HG03280 (cell line): Measurements from ENCODE around the gene SLF2.

ENCODE experiments used
- ATAC-seq: cut with Tn5 transposase; IDR thresholded peaks from one replicate; pipeline ENCODE4 v1.9.1; 2021; ENCODE audit warnings: mild to moderate bottlenecking, moderate library complexity; ENCODE audit not compliant: unreplicated experiment

Gene SLF2, protein sequence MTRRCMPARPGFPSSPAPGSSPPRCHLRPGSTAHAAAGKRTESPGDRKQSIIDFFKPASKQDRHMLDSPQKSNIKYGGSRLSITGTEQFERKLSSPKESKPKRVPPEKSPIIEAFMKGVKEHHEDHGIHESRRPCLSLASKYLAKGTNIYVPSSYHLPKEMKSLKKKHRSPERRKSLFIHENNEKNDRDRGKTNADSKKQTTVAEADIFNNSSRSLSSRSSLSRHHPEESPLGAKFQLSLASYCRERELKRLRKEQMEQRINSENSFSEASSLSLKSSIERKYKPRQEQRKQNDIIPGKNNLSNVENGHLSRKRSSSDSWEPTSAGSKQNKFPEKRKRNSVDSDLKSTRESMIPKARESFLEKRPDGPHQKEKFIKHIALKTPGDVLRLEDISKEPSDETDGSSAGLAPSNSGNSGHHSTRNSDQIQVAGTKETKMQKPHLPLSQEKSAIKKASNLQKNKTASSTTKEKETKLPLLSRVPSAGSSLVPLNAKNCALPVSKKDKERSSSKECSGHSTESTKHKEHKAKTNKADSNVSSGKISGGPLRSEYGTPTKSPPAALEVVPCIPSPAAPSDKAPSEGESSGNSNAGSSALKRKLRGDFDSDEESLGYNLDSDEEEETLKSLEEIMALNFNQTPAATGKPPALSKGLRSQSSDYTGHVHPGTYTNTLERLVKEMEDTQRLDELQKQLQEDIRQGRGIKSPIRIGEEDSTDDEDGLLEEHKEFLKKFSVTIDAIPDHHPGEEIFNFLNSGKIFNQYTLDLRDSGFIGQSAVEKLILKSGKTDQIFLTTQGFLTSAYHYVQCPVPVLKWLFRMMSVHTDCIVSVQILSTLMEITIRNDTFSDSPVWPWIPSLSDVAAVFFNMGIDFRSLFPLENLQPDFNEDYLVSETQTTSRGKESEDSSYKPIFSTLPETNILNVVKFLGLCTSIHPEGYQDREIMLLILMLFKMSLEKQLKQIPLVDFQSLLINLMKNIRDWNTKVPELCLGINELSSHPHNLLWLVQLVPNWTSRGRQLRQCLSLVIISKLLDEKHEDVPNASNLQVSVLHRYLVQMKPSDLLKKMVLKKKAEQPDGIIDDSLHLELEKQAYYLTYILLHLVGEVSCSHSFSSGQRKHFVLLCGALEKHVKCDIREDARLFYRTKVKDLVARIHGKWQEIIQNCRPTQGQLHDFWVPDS

DNA sequence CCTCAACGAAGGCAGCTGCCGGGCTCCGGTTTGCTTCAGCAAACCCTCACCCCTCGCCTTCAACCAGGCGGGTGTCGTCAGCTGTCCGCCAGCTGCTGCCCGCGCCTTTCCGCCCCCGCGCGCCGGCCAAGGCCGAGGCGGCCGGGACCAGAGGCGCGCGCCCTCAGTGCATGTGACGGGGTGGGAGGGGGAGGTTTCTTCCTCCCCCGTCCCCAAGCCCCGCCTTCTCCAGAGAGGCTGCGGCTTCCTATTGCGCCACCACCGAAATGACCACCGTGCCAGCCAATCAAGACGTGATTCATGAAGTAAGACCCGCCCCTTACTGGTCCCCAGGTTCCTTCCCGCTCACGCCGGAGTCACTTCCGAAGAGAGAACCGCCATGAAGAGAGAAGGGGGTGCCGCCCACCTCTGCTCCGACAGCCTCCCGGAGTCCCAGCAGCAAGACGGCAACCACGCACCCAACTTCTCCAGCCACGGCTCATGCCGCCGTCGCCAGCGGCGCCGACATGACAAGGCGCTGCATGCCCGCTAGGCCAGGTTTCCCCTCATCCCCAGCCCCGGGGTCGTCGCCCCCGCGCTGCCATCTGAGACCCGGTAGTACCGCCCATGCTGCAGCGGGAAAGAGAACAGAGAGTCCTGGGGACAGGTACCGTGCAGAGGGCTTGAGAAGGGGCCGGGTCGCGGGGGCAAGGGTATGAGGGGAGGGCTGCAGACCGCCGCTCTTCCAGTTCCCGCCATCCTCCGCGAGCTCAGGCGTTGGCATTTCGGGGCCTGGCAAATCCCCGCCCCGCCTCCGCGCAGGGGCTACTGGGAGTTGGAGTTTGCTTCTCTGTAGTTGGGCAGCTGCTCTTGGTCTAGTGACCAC lies at the start of gene SLF2:
TSS of gene SLF2 (plus strand) at position 359 of the 865 bp plus-strand sequence. CDS start at position 507, 148 bp downstream.
- ATAC-seq = peak; percentile 93

DNA sequence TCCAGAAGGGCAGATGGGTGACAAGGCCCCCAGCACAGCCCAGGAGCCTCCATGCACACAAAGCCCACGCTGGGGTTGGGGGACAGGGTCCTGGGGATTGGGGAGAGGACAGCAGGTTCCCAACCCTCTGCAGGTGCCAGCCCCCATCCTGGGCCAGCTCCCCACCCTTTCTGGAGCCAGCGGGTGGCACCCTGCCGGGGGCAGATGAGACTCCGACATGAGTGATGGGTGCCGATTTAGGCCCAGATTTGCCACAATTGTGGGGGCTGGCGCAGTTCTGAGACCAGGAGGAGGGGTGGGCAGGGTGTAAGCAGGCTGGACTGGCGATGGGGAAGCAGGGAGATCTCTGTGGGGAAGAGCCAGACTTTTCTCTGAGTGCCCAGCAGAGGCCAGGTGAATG lies 49.3 kb upstream of the SLF2 start:
- ATAC-seq = no peak

DNA sequence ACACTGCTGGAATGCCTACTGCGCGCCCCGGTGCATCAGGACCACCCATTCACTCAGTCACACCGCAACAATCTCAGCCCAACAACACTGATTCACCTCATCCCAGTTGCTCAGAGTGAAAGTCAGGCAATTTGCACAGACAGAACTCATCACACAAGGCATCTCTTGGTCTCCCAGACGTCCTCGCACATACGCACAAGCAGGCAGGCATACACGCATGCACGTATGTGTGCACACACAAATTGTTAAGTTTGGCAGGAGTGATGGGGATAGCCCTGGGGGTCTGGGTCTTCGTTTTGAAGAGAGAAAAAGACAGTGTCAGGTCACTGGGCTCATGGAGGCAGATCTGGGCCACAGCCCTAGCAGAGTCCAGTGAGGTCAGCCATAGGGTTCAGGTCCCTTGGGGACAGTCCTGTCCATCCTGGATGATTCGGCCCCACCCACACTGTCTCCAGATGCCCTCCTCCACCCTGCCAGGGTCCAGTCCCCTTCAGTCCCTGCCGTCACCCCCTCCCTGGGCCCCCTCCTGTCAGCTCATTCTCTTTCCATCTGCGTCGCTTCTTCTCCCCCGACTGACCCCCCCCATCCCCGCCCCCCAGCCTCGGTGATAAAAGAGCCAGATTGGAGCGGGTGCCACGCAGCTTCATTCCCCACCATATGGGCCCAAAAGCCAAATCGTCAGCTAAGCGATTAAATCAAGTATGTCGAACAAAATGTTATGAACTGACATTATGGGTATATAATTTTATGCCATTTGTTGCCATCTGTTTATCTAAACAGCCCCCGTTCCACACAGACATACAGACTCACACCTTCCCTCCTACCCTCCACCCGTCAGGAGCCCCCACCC lies 48.5 kb upstream of the SLF2 start:
- no peak for ATAC-seq

DNA sequence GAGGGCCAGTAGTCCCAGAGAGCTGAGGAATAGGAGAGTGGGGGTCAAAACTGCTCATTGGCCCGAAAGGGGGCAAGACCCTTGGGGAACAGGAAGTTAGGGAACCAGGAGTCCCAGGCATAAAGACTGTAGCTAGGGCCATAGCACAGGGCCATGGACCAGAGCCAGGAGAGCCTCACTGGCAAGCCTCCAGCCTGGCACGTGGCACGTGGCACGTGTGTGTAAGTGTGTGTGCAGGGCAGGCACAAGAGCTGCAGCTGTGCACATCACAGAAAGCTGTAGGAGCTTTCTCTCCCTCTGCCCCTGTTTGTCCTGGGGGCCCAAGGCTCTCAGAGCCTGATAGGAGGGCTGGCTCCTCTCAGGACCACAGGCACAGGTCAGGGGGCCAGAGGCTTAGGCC lies 47.8 kb upstream of the SLF2 start:
- ATAC-seq = no peak

DNA sequence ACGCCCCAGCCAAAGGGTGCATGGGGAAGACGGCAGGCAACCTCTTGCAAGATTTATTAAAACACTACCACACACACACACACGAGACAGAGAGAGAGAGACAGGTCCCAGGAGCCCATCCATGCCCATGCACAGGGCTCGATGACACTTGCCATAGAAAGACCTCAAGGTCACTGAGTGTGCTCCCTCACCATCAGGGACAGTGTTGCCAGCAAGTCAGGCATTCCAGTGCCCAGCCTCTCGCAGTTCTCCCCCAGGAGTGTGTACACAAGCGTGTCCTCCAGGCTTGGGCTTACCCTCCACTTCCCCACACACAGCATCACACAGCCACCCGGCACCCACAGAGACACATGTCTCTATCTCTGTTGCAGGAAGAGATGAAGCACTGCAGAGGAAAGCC lies 46.8 kb upstream of the SLF2 start:
- ATAC-seq = no peak

DNA sequence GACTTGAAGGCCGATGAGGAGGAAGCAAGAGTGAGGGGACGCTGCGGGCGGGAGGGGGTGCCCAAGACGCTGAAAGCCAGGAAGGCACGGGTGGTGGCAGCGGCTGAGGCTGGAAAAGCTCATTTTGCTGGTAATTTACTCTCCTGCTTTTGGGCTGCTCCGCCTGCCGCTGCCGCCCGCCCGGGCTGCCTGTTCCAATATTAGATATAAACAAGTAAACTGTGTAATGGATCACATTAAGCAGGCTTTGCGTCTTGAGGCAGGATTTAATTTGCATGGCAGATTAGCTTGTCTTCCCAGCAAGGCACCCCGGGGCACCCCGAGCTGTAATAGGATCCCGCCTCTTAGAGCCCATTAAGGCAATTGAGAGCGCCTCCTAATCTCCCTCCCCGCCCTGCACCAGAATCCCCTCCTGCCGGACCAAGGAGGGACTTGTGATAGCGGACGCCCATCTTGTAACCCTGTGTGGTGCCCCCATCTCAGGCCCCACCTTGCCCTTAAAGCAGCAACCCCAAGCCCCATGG lies 46.1 kb upstream of the SLF2 start:
- ATAC-seq = no peak

DNA sequence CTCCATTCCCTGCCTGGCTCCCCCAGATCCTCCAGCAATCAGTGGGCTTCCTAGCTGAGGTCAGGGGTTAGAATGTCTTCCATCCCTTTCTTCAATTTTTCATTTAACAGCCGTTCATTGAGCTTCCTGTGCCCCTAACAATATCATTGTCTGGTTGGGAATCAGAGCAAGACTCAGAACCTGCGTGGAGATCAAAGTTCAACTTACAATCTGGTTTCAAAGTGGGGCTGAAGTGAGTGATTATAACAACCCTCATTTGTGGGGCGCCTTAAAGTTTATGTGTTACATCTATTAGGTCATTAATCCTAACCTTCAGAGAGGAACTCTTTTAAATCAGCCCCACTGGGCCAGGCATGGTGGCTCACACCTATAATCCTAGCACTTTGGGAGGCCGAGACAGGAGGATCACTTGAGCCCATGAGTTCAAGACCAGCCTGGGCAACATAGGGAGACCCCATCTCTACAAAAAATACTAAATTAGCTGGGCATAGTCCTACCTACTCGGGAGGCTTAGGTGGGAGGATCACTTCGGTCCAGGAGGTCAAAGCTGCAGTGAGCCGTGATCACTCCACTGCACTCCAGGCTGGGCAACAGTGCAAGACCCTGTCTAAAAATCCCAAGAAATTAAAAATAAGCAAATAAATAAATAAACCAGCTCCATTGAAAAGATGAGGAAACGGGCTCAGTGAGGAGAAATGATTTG lies 45.4 kb upstream of the SLF2 start:
- no peak for ATAC-seq

DNA sequence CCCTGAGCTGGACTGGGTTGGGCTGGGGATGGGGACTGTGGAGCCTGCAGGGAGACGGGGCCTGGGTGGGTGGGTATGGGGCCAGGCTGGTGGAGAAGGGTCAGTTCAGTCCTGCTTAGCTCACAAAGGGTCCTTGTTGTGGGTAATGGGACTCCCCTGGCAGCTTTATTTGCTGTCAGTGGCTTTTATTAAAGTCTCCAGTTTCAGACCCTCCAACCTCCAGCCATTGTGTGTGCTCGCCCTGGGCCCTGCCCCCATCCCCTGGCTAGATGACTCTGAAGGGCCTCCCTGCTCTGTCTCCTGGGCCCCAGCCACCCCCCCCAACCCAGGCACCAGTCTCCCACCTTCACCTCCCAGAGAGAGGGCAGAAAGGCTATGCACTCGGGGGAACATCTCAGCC lies 44.4 kb upstream of the SLF2 start:
- ATAC-seq = no peak

DNA sequence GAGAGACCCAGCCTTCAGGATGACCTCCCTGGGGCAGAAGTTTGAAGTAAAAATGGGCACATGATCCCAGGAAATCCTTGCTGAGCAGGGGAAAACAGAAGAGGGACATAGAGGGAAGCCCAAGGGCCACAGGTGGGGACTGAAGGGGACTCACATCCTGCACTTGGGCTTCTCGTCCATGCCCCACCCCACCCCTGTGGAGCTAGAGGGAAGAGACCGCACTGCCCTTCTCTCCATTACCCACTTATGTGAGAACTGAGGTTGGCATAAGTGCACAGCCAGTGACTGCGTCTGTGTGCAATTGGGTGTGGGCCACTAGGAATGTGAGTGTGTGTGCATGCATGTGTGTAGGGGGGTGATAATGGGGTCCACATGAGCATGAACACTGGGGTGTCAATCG lies 43.4 kb upstream of the SLF2 start:
- no peak for ATAC-seq

DNA sequence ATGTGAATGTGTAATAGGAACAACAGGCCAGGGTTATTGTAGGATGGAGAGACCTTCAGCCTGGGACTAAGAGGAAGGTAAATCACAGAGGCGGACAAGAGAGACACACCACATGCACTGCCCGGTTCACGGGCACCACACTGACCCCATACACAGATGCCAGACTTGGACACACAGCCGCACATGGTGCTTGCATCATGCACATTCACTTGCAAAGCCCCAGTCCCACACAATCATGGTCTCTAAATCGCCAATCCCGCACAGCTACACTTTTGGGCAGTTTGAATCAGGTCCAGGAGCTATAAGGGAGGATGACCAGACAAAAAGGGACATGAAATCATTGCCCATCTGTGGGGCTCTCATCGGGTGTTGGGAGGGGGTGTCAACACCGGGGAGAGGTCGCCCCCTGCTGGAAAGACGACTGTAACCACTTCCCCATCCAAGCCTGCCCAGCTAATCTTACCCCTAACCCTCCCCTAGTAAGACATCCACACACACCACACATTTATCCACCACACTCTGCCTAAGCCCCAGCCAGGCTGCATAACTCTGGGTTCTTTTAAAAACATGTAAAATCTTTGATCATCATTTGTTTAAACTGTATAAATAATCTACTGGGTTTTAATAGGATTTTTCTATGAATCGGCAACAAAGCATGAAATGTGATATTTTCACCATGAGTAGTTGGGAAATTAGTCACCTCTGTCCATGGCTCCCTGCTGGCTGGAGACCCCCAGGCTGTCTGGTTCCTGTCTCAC lies 40.5 kb upstream of the SLF2 start:
- ATAC-seq = no peak

DNA sequence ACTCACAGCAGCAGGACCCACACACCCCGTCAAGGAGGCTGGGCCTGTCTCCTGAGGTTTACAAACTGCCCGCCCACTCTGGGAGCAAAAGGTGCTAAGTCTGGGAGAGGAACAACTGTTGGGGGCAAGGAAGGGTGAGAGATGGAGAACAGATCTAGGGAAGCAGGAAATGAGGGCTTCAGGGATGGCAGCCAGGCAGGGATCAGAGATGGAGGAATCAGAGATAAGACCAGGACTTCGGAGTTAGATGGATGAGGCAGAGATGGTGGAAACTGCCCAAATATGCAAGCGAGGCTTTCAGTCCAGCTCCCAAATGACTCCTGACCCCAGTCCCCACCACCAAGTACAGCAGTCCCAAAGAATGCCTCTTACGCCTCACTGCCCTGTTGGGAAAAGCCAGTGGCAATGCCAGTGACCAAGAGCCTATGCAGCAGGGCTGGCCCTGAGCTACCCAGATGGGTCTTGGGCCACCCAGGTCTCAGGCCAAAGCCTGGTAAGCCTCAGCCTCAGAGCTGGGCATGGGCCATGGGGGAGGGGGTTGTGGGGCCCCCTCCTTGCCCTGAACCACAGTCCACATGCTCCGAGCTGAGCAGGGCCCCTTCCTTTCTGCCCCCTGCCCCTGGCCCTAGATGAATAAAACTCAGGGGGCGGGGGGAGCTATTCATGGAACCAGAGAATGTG lies 39.5 kb upstream of the SLF2 start:
- ATAC-seq = no peak

DNA sequence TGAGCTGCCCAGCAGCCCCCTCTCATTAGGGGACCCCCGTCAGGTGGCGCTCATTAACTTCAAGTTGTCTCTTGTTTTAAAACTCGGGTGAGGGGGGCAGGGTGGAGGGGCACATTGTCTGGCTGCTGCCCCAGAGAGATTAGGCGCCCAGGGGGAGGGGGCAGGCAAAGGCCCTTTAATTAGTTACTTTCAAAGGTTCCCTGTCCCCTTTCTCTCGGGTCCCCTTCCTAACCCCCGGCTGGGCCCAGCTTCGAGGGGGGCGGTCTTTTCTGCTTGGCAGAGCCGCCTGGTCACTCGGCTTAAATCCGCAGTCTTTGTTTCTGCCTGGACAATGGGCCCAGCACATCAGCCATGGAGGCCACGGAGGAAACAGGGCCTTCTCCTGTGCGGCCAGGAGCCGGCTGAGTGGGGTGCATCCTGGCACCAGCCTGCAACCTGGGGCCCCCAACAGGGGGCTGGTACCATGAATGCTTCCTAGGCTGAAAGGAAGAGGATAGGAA lies 38.9 kb upstream of the SLF2 start:
- no peak for ATAC-seq

DNA sequence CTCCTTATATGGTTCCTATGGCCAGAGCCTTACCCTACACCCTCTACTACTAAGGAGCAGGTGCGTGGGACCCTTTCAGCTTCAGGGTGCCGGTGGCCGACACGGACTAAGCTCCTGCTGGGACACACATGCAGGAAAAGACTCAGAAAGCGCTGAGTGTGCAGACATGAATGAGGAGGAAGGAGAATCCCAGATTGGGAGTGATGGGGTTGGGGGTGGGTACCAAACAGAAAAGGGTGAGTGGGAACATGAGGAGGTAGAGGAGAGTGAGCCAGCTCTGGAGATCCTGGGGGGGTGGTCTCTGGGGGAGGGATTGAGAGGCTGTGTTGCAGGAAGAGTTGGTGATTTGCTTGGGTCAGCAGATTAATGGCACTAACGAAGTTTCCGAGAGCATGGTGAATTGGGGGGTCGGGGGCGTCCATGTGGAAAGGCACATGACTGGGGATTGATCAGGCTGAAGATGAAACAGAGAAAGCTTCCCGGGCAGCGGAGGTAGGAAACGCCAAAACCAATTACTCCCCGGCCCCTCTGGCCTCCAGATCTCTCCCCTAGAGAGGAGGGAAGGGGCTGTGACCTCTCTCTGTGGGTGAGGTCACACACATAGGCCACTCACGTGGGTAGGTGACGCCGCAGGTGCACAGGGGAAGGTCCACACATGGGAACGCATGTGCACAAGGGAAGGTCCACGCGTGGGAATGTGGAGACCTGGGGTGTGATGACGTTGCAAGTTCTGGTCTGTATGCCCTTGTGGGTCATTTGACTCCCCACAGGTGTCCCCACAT lies 37.9 kb upstream of the SLF2 start:
- ATAC-seq = no peak

DNA sequence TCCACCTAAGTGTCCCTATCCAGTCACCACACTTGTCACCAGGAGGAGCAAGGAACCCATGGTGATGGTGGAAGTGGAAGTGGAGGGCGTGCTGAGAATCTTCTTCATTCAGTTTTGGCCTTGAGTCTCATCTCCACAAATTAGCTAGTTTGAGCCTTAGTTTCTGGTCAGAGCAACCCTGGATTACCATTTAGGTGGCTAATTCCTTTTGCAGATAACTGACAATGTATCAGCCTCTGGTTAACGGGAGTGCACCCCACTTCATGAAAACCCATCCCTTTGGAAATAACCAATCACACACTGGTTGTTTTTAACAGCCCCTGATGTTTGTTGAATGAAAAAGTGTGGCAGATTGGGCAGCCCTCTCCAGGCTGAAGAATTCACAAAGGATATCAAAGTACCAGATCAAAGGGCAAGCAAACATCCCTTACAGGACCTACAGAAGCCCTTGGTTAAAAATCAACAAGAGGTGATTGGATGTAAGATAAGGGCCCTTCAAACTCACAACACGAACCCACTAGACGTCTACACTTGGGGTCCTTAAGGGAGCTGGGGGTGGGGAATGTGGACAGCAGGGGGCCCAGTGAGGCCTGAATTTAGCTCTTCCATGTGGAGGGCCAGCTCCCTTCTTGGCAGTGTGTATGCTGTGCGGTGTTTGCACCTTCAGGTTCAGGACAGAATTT lies 37.1 kb upstream of the SLF2 start:
- ATAC-seq = no peak

DNA sequence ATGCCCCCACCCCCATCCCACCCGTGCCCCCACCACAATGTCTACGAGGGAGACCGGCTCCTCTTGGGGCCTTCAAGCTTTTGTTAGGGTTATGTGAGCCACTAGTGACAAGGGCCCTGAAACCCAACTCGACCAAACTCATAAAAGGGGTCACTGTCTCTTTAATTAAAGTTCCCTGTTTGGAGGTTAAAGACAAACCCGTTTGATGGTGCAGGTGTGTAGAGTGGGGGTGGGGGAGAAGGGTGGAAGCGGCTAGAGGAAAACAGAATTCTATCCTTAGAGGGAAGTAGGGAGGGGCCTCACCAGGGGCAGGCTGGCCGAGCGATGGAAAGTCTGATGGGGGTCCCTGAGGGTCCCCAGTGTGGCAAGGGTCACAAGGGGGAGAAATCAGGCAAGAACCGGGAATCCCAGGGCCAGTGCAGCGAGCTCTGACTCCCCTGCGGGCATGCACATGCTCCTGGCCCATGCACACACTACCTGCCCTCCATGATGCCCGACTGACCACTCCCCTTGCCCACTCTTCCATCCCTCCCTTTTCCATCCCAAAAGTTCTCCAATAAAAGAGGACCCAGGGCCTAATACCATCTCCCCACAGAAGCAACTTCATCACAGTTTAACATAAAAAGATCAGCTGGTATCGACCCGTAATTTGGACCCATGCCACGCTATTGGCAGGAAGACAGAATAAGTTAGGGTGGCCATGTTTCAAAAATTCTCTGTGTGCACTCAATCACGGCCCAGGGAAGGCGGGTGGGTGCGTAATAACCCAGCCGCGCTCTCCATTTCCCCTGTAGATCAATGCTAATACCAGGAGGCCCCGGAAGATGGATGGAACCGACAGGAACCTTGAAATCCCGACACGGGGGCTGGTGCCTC lies 35.9 kb upstream of the SLF2 start:
- no peak for ATAC-seq
